SK-N-SH (cell line): ENCODE measurements around the gene TRIM43B.
"Not testable (repeated sequence)": the region's sequence is repeated elsewhere in the genome, so short reads cannot be mapped to it uniquely, and the experiment has no call there.

Source experiments
- CTCF ChIP-seq: fragments of 200-600 bp; sonication (generic); IDR thresholded peaks from 2 replicates; pipeline ENCODE4 v1.6.1; 2017; ENCODE audit warnings: antibody characterized with exemption, mild to moderate bottlenecking, moderate library complexity
- EZH2phosphoT487 ChIP-seq: fragments of 200-600 bp; sonication (generic); IDR thresholded peaks from 2 replicates; pipeline ENCODE4 v1.6.1; 2017; ENCODE audit warnings: low read depth, mixed run types, mild to moderate bottlenecking, antibody characterized with exemption, moderate library complexity, borderline replicate concordance
- FOXM1 ChIP-seq: IDR thresholded peaks from 2 replicates; pipeline ENCODE4 v1.4.0; 2012; ENCODE audit warnings: low read depth, mild to moderate bottlenecking
- GABPA ChIP-seq: IDR thresholded peaks from 2 replicates; pipeline ENCODE4 v1.4.0; 2012; ENCODE audit warnings: low read depth, mild to moderate bottlenecking
- MAX ChIP-seq: IDR thresholded peaks from 2 replicates; pipeline ENCODE4 v1.4.0; 2012; ENCODE audit warnings: low read depth
- RFX5 ChIP-seq: IDR thresholded peaks from 2 replicates; pipeline ENCODE4 v1.6.1; 2012; ENCODE audit warnings: mild to moderate bottlenecking, improper control_type of control experiment, low read length
- RXRA ChIP-seq: IDR thresholded peaks from 2 replicates; pipeline ENCODE4 v1.4.0; 2012; ENCODE audit warnings: low read depth, mild to moderate bottlenecking, borderline replicate concordance
- SIN3A ChIP-seq: IDR thresholded peaks from 2 replicates; pipeline ENCODE4 v1.6.1; 2012; ENCODE audit warnings: low read depth, mild to moderate bottlenecking, low read length, moderate library complexity, borderline replicate concordance
- SMC3 ChIP-seq: IDR thresholded peaks from 2 replicates; pipeline ENCODE4 v1.6.1; 2012; ENCODE audit warnings: low read depth, low read length, improper control_type of control experiment
- TF ChIP-seq, protein P1 (sequence below): IDR thresholded peaks from 2 replicates; pipeline ENCODE4 v1.6.1; 2012; ENCODE audit warnings: mild to moderate bottlenecking, low read depth, low read length, moderate library complexity

- TF ChIP-seq CTCF, GABPA, MAX, RXRA, RFX5, EZH2phosphoT487, FOXM1, SMC3, SIN3A: not testable (repeated sequence)
- TF ChIP-seq, protein P1, sequence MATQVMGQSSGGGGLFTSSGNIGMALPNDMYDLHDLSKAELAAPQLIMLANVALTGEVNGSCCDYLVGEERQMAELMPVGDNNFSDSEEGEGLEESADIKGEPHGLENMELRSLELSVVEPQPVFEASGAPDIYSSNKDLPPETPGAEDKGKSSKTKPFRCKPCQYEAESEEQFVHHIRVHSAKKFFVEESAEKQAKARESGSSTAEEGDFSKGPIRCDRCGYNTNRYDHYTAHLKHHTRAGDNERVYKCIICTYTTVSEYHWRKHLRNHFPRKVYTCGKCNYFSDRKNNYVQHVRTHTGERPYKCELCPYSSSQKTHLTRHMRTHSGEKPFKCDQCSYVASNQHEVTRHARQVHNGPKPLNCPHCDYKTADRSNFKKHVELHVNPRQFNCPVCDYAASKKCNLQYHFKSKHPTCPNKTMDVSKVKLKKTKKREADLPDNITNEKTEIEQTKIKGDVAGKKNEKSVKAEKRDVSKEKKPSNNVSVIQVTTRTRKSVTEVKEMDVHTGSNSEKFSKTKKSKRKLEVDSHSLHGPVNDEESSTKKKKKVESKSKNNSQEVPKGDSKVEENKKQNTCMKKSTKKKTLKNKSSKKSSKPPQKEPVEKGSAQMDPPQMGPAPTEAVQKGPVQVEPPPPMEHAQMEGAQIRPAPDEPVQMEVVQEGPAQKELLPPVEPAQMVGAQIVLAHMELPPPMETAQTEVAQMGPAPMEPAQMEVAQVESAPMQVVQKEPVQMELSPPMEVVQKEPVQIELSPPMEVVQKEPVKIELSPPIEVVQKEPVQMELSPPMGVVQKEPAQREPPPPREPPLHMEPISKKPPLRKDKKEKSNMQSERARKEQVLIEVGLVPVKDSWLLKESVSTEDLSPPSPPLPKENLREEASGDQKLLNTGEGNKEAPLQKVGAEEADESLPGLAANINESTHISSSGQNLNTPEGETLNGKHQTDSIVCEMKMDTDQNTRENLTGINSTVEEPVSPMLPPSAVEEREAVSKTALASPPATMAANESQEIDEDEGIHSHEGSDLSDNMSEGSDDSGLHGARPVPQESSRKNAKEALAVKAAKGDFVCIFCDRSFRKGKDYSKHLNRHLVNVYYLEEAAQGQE = not testable (repeated sequence)
Measured at GRCh38 chr2:95433373-95433772, 51.2 kb downstream of the TRIM43B start.
